Measurements from ENCODE around the gene MDP1. TPM values are rescaled to one million over a fixed set of nuclear protein-coding genes. Genes with fewer than 3 reads are reported as not detected.

The MDP1 gene
- total RNA-seq, 1 experiment from 2014 or later = 12.6 TPM

DNA sequence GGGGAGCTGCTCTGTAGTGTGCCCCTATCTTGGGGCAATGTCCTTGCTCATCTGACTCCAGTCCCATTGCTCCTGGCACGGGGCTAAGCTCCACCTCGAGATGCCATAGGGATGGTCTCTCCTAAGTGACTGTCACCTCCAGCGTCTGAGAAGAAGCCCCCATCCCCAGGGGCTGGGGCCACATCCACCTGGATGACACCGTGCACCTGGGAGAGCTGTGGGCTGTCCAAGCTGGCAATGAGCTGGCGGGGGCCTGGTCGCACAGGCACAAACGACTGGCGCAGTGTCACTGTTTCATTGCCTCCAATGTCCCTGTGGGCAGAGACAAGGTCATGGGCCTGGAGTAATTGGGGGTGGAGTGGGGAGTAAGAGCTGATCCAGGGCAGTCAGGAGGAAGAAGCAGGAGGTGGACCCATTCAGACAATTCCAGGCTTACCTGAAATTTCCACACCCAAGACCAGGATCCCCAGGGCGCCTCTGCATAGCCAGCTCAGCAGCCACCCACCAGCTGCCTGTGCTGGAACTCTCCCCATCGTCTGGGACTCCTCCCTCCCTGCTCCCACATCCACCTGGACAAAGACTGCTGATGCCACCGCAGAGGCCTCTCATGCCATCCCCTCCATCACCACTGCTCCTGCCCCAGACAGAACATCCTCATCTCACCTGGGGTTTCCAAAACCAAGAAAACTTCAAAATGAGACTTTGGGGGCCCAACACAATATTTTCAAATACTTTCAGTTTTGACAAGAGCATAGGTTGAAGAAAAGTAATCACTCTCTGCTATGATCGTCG lies 33.6 kb upstream of the MDP1 start:
- no peak for DNase-seq (ENCODE audit: low spot score)
- no peak overlapping the region for H3K4me3 Mint-ChIP-seq
- H3K4me1 Mint-ChIP-seq = no peaks in the 10 kb centered on the region
- ChIA-PET CTCF (interaction anchor here (1.3 kb wide), 1 partner anchor 21 kb away, joined by 4 read pairs; the partner anchor contains the start of gene RABGGTA), POLR2A (no interaction called here)
- ATAC-seq = no peak
- TF ChIP-seq ZNF317 (CRISPR knock-in tag; IDR thresholded peaks at IDR 0.05; ENCODE audit: borderline replicate concordance, low read depth) = no peak
- no peak for TF ChIP-seq OVOL2 (CRISPR knock-in tag; IDR thresholded peaks at IDR 0.05; ENCODE audit: borderline replicate concordance)
- TF ChIP-seq, protein P1, sequence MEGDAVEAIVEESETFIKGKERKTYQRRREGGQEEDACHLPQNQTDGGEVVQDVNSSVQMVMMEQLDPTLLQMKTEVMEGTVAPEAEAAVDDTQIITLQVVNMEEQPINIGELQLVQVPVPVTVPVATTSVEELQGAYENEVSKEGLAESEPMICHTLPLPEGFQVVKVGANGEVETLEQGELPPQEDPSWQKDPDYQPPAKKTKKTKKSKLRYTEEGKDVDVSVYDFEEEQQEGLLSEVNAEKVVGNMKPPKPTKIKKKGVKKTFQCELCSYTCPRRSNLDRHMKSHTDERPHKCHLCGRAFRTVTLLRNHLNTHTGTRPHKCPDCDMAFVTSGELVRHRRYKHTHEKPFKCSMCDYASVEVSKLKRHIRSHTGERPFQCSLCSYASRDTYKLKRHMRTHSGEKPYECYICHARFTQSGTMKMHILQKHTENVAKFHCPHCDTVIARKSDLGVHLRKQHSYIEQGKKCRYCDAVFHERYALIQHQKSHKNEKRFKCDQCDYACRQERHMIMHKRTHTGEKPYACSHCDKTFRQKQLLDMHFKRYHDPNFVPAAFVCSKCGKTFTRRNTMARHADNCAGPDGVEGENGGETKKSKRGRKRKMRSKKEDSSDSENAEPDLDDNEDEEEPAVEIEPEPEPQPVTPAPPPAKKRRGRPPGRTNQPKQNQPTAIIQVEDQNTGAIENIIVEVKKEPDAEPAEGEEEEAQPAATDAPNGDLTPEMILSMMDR (IDR thresholded peaks at IDR 0.05) = no peak
- TF ChIP-seq, protein P2, sequence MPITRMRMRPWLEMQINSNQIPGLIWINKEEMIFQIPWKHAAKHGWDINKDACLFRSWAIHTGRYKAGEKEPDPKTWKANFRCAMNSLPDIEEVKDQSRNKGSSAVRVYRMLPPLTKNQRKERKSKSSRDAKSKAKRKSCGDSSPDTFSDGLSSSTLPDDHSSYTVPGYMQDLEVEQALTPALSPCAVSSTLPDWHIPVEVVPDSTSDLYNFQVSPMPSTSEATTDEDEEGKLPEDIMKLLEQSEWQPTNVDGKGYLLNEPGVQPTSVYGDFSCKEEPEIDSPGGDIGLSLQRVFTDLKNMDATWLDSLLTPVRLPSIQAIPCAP (CRISPR knock-in tag; IDR thresholded peaks at IDR 0.05) = no peak
- TF ChIP-seq ATF1 (CRISPR knock-in tag; IDR thresholded peaks at IDR 0.05) = no peak
- no peak for TF ChIP-seq TP53 (CRISPR knock-in tag; IDR thresholded peaks at IDR 0.05)
- TF ChIP-seq, protein P3, sequence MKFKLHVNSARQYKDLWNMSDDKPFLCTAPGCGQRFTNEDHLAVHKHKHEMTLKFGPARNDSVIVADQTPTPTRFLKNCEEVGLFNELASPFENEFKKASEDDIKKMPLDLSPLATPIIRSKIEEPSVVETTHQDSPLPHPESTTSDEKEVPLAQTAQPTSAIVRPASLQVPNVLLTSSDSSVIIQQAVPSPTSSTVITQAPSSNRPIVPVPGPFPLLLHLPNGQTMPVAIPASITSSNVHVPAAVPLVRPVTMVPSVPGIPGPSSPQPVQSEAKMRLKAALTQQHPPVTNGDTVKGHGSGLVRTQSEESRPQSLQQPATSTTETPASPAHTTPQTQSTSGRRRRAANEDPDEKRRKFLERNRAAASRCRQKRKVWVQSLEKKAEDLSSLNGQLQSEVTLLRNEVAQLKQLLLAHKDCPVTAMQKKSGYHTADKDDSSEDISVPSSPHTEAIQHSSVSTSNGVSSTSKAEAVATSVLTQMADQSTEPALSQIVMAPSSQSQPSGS (CRISPR knock-in tag; IDR thresholded peaks at IDR 0.05; ENCODE audit: borderline replicate concordance, low read depth) = no peak
- TF ChIP-seq, protein P4, sequence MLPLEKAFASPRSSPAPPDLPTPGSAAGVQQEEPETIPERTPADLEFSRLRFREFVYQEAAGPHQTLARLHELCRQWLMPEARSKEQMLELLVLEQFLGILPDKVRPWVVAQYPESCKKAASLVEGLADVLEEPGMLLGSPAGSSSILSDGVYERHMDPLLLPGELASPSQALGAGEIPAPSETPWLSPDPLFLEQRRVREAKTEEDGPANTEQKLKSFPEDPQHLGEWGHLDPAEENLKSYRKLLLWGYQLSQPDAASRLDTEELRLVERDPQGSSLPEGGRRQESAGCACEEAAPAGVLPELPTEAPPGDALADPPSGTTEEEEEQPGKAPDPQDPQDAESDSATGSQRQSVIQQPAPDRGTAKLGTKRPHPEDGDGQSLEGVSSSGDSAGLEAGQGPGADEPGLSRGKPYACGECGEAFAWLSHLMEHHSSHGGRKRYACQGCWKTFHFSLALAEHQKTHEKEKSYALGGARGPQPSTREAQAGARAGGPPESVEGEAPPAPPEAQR (CRISPR knock-in tag; IDR thresholded peaks at IDR 0.05) = no peak
- TF ChIP-seq CREB1 (CRISPR knock-in tag; IDR thresholded peaks at IDR 0.05) = no peak
- no peak for TF ChIP-seq ELF4 (CRISPR knock-in tag; IDR thresholded peaks at IDR 0.05; ENCODE audit: low read depth)
- no peak for TF ChIP-seq ZNF423 (CRISPR knock-in tag; IDR thresholded peaks at IDR 0.05)
- TF ChIP-seq FOXJ3 (CRISPR knock-in tag; IDR thresholded peaks at IDR 0.05; ENCODE audit: borderline replicate concordance) = no peak
- TF ChIP-seq, protein P5, sequence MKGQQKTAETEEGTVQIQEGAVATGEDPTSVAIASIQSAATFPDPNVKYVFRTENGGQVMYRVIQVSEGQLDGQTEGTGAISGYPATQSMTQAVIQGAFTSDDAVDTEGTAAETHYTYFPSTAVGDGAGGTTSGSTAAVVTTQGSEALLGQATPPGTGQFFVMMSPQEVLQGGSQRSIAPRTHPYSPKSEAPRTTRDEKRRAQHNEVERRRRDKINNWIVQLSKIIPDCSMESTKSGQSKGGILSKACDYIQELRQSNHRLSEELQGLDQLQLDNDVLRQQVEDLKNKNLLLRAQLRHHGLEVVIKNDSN (CRISPR knock-in tag; IDR thresholded peaks at IDR 0.05) = no peak
- TF ChIP-seq HMGA2 (CRISPR knock-in tag; IDR thresholded peaks at IDR 0.05) = no peak
- H3K36me3 Mint-ChIP-seq = no peaks in the 10 kb centered on the region
- H3K9me3 Mint-ChIP-seq = no peaks in the 10 kb centered on the region
- H3K27me3 Mint-ChIP-seq (ENCODE audit: low read depth) = peaks cover 18% of the 10 kb centered on the region
- no peak overlapping the region for H3K27ac Mint-ChIP-seq

DNA sequence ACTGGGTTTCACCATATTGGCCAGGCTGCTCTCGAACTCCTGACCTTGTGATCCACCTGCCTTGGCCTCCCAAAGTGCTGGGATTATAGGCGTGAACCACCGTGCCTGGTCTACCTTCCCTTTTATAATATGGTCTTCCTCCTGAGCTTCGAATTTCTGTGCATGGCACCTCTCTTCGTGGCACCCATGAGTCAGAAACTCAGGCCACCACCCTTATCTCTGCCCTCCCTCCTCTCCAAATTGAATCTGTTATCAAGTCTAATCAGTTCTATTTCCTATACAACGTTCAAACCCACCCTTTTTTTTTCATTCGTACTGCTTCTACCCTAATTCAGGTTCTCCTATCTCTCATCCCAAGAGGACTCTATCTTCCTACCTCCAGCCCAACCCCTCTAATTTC lies 31.6 kb upstream of the MDP1 start:
- ATAC-seq = no peak
- ChIA-PET POLR2A (no interaction called here), CTCF (interaction anchor here (0.7 to 2.9 kb wide), 2 partner anchors 50 to 61 kb away, joined by 3 to 12 read pairs; no protein-coding TSS in a partner anchor)
- H3K27me3 Mint-ChIP-seq (ENCODE audit: low read depth) = peaks cover 23% of the 10 kb centered on the region
- H3K36me3 Mint-ChIP-seq = no peaks in the 10 kb centered on the region
- H3K9me3 Mint-ChIP-seq = no peaks in the 10 kb centered on the region
- DNase-seq (ENCODE audit: low spot score) = no peak
- H3K27ac Mint-ChIP-seq = no peak overlapping the region
- H3K4me1 Mint-ChIP-seq = peaks cover 10% of the 10 kb centered on the region
- H3K4me3 Mint-ChIP-seq = no peak overlapping the region
- TF ChIP-seq, protein P6, sequence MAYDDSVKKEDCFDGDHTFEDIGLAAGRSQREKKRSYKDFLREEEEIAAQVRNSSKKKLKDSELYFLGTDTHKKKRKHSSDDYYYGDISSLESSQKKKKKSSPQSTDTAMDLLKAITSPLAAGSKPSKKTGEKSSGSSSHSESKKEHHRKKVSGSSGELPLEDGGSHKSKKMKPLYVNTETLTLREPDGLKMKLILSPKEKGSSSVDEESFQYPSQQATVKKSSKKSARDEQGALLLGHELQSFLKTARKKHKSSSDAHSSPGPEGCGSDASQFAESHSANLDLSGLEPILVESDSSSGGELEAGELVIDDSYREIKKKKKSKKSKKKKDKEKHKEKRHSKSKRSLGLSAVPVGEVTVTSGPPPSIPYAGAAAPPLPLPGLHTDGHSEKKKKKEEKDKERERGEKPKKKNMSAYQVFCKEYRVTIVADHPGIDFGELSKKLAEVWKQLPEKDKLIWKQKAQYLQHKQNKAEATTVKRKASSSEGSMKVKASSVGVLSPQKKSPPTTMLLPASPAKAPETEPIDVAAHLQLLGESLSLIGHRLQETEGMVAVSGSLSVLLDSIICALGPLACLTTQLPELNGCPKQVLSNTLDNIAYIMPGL (CRISPR knock-in tag; IDR thresholded peaks at IDR 0.05) = no peak
- TF ChIP-seq, protein P7, sequence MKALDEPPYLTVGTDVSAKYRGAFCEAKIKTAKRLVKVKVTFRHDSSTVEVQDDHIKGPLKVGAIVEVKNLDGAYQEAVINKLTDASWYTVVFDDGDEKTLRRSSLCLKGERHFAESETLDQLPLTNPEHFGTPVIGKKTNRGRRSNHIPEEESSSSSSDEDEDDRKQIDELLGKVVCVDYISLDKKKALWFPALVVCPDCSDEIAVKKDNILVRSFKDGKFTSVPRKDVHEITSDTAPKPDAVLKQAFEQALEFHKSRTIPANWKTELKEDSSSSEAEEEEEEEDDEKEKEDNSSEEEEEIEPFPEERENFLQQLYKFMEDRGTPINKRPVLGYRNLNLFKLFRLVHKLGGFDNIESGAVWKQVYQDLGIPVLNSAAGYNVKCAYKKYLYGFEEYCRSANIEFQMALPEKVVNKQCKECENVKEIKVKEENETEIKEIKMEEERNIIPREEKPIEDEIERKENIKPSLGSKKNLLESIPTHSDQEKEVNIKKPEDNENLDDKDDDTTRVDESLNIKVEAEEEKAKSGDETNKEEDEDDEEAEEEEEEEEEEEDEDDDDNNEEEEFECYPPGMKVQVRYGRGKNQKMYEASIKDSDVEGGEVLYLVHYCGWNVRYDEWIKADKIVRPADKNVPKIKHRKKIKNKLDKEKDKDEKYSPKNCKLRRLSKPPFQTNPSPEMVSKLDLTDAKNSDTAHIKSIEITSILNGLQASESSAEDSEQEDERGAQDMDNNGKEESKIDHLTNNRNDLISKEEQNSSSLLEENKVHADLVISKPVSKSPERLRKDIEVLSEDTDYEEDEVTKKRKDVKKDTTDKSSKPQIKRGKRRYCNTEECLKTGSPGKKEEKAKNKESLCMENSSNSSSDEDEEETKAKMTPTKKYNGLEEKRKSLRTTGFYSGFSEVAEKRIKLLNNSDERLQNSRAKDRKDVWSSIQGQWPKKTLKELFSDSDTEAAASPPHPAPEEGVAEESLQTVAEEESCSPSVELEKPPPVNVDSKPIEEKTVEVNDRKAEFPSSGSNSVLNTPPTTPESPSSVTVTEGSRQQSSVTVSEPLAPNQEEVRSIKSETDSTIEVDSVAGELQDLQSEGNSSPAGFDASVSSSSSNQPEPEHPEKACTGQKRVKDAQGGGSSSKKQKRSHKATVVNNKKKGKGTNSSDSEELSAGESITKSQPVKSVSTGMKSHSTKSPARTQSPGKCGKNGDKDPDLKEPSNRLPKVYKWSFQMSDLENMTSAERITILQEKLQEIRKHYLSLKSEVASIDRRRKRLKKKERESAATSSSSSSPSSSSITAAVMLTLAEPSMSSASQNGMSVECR (CRISPR knock-in tag; IDR thresholded peaks at IDR 0.05; ENCODE audit: borderline replicate concordance) = no peak
- TF ChIP-seq HMGA2 (CRISPR knock-in tag; IDR thresholded peaks at IDR 0.05) = no peak
- TF ChIP-seq SMAD4 (CRISPR knock-in tag; IDR thresholded peaks at IDR 0.05) = no peak
- TF ChIP-seq, protein P8, sequence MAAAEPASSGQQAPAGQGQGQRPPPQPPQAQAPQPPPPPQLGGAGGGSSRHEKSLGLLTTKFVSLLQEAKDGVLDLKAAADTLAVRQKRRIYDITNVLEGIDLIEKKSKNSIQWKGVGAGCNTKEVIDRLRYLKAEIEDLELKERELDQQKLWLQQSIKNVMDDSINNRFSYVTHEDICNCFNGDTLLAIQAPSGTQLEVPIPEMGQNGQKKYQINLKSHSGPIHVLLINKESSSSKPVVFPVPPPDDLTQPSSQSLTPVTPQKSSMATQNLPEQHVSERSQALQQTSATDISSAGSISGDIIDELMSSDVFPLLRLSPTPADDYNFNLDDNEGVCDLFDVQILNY (CRISPR knock-in tag; IDR thresholded peaks at IDR 0.05) = no peak
- no peak for TF ChIP-seq SOX15 (CRISPR knock-in tag; IDR thresholded peaks at IDR 0.05)
- TF ChIP-seq ETV6 (CRISPR knock-in tag; IDR thresholded peaks at IDR 0.05) = no peak
- TF ChIP-seq NR2C2 (CRISPR knock-in tag; IDR thresholded peaks at IDR 0.05) = no peak

Data from WTC11 (cell line).